Measurements from ENCODE around the gene AAK1.

Gene AAK1

DNA sequence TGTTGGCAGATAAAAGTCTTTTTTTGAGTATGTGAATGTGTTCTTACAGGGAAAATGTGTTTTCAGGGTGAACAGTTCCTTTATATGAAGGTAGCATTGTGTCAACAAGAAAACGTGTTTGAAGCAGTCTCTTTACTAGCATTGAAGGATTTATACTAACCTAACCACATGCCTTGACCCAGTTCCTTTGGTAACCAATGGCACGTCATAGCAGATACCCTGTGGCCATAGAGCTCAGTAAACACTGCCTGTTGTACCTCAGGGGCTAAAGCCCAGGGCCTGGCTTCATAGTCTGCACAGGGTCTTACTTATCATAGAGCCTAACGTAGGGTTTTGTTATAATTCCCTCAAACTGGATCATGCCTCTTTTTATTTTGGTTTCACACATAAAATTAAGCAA is 174.2 kb downstream of the AAK1 start:
- H3K4me3 ChIP-seq (ENCODE audit: low read depth, low read length), result no peak overlapping the region
- no peak for DNase-seq (ENCODE audit: low read depth)
- TF ChIP-seq, protein P1, sequence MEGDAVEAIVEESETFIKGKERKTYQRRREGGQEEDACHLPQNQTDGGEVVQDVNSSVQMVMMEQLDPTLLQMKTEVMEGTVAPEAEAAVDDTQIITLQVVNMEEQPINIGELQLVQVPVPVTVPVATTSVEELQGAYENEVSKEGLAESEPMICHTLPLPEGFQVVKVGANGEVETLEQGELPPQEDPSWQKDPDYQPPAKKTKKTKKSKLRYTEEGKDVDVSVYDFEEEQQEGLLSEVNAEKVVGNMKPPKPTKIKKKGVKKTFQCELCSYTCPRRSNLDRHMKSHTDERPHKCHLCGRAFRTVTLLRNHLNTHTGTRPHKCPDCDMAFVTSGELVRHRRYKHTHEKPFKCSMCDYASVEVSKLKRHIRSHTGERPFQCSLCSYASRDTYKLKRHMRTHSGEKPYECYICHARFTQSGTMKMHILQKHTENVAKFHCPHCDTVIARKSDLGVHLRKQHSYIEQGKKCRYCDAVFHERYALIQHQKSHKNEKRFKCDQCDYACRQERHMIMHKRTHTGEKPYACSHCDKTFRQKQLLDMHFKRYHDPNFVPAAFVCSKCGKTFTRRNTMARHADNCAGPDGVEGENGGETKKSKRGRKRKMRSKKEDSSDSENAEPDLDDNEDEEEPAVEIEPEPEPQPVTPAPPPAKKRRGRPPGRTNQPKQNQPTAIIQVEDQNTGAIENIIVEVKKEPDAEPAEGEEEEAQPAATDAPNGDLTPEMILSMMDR (conservative IDR thresholded peaks at IDR 0.05; ENCODE audit: low read depth, low read length), result no peak

DNA sequence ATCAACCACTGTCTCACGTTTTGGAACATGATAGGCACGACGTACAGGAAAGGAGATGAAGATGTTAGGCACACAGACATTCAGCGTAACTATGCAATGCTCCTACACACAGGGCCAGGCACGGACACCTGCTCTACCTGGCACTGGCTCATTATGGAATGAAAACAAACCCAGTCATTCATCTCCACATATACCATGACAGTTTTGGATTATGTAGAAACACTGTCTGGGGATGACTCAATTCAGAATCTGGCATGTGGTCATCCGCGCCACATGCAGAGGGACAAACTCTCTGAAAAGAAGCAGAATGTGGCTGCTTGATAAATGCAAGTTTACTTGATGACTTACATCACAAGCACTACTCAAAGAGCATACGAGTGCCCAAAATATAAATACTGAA is 176.8 kb downstream of the AAK1 start:
- peak; percentile 17 for DNase-seq (ENCODE audit: low read depth)
- TF ChIP-seq, protein P1 (conservative IDR thresholded peaks at IDR 0.05; ENCODE audit: low read depth, low read length), result no peak
- H3K4me3 ChIP-seq (ENCODE audit: low read depth, low read length), result no peak overlapping the region

DNA sequence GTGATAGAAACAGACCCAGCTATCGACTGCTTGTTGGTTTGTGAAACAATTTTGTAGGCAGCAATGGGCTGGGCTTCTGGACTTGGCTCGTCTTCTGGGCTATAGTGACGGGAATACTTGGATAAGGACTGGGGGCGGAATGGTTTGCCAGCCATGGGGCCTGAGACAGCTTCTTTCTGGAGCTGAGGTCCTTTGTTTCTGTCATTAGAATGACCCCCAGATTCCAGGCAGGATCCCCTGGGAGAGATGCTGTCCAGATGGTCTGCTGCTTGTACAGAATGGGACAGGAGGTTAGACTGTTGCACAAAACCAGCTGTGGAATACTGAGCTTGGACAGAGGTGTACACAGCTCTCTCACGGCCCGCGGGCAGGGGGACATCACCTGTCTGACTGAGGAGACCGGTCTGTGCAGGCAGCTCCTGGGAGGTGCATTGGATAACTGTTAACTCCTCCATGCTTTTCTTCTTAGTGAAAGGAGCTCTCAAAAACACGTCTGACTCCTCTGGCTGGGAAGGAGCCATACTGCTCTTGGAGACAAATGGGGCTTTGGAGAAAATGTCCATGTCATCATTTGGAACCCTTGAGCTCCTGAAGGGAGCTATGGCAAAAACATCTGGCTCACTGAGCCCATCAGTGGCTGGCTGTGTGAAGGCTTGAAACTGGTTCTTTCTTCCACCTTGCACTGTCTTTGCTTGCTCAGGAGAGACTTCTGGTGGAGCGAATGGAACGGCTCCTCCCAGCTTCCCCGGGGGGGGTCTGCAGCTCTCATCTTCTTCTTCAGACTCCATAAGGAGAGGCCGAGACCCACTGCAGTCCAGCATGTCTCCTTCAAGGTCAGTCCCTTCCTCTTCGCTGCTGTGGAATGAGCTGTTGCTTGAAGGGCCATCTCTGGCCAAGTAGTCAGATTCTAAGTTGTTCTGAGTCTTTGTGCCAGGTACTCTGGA is 177.8 kb downstream of the AAK1 start:
- no peak overlapping the region for H3K4me3 ChIP-seq (ENCODE audit: low read depth, low read length)
- no peak for DNase-seq (ENCODE audit: low read depth)
- TF ChIP-seq, protein P1 (conservative IDR thresholded peaks at IDR 0.05; ENCODE audit: low read depth, low read length), result no peak

DNA sequence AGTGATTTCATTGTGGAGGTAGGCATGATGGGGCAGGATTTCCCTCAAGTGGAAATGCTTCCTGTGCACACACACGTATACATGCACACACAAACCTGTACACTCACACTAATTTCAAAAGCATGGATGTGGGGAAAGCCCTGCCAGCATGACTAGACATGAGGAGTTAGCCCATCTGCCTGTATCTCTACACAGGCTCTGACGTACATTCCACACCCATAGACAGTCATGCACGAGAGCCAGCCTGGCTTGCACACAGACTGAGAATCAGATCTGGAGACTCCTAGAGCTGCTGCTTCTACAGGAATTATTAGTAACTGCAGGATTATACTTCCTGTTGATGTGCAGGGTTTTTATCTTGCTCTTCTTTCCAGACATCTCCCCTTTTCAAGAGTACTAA is 179.0 kb downstream of the AAK1 start:
- H3K4me3 ChIP-seq (ENCODE audit: low read depth, low read length), result no peak overlapping the region
- peak; percentile 52 for DNase-seq (ENCODE audit: low read depth)
- TF ChIP-seq, protein P1 (conservative IDR thresholded peaks at IDR 0.05; ENCODE audit: low read depth, low read length), result no peak

DNA sequence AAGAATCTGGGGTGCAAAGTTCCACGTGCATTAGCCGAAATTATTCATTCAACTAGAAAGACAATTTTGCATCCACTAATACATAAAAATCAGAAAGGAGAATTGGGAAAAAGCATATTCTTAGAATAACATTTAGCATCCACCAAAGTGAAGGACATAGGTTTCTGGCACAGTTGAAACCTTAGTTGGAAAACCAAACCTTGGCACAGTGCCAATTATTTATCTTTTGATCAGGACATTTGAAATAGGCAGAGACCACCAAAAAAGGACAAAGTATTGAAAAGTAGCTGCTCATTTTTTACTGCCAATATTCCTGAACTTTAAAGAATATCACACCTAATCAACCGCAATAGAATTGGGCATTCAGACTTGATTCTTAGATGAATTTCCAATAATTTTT is 180.8 kb downstream of the AAK1 start:
- TF ChIP-seq, protein P1 (conservative IDR thresholded peaks at IDR 0.05; ENCODE audit: low read depth, low read length), result no peak
- DNase-seq (ENCODE audit: low read depth), result no peak
- H3K4me3 ChIP-seq (ENCODE audit: low read depth, low read length), result no peak overlapping the region

DNA sequence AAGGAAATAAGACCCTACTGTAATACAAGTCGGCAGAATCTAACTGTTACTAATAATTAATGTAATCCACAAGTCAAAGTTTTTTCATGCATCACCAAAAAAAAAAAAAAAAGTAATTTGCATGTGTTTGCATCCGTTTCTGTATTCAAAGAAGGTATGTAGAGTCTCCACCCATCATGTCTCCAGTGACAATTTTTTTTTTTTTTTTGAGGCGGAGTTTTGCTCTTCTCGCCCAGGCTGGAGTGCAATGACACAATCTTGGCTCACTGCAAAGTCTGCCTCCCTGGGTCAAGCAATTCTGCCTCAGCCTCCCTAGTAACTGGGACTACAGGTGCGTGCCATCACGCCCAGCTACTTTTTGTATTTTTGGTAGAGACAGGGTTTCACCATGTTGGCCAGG is 182.1 kb downstream of the AAK1 start:
- DNase-seq (ENCODE audit: low read depth), result no peak
- H3K4me3 ChIP-seq (ENCODE audit: low read depth, low read length), result no peak overlapping the region
- TF ChIP-seq, protein P1 (conservative IDR thresholded peaks at IDR 0.05; ENCODE audit: low read depth, low read length), result no peak

DNA sequence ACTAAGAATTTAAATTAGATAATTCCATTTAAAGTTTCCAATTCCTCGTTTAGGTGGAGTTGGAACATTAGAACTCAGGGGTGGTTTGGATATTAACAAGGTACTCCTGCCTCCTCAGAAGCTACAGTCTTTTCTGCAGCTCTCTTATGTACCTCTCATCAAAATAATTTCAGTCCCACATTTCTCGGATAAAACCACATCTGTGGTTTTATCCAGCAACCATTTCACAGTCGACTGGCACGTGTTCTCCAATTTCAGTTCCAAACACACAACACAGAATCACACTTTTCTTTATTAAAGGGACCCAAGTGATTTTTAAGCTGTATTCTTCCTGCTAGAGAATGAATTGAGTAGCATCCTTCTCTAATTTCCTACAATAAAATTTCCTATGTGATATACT is 183.6 kb downstream of the AAK1 start:
- no peak overlapping the region for H3K4me3 ChIP-seq (ENCODE audit: low read depth, low read length)
- DNase-seq (ENCODE audit: low read depth), result no peak
- TF ChIP-seq, protein P1 (conservative IDR thresholded peaks at IDR 0.05; ENCODE audit: low read depth, low read length), result no peak

Measured in choroid plexus epithelial cell (primary cell).